ENCODE results near the gene DDI2.

DNA sequence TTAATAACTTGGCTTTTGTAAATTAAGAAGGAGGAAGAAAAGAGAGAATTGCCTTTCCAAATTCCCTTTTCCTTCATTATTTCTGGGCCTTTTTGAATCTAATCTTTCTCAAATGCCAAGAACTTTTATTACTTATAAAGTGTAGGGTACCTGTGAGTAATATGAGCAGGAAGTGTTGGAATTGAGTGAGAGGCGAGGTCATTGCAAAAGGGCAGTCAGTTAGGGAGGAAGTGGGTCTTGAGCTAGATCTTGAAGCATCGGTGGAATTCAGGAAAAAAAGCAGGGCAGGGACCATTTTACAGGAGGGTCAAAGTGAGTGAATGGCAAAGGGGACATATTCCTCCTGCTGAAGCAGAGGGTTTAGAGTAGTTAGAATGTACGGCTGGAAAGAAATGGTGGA lies 23.4 kb downstream of the DDI2 start:
- TF ChIP-seq CTCF (conservative IDR thresholded peaks at IDR 0.05) (no peak), ZFX (IDR thresholded peaks at IDR 0.05) (no peak)

Data from C4-2B (cell line).